Osteoblast (primary cell): ENCODE data around the gene DUSP9. TPM values are rescaled to one million over a fixed set of nuclear protein-coding genes. Genes with fewer than 3 reads are reported as not detected.

Experiments used
- DNase-seq: peaks from one replicate; pipeline ENCODE4 v3.0.0; 2011; ENCODE audit warnings: low spot score, mixed read lengths; ENCODE audit not compliant: insufficient read length; ENCODE audit errors: missing footprints
- H2AFZ ChIP-seq: 2 replicates; pipeline ENCODE4 v1.6.0; 2011; ENCODE audit warnings: mild to moderate bottlenecking, low read length
- H3K27ac ChIP-seq: 2 replicates; pipeline ENCODE4 v1.5.1; 2011; ENCODE audit warnings: mild to moderate bottlenecking, low read depth, low read length, moderate library complexity
- H3K27me3 ChIP-seq: 2 replicates; pipeline ENCODE4 v1.6.0; 2012; ENCODE audit warnings: mild to moderate bottlenecking, control low read depth, inconsistent platforms, low read length, moderate library complexity; ENCODE audit not compliant: insufficient read depth
- H3K36me3 ChIP-seq: 2 replicates; pipeline ENCODE4 v1.5.1; 2011; ENCODE audit warnings: mild to moderate bottlenecking, low read length, control low read depth, moderate library complexity; ENCODE audit not compliant: insufficient read depth
- H3K4me1 ChIP-seq: 2 replicates; pipeline ENCODE4 v1.5.1; 2011; ENCODE audit warnings: mild to moderate bottlenecking, low read length, control low read depth, moderate library complexity; ENCODE audit not compliant: insufficient read depth
- H3K4me2 ChIP-seq: 2 replicates; pipeline ENCODE4 v1.6.0; 2011; ENCODE audit warnings: mild to moderate bottlenecking, low read length; ENCODE audit not compliant: insufficient read depth
- H3K4me3 ChIP-seq: fragments of 200-600 bp; sonication (generic); 3 replicates; pipeline ENCODE4 v1.5.1; 2012; ENCODE audit warnings: mild to moderate bottlenecking, low read length, inconsistent platforms; ENCODE audit not compliant: insufficient read depth
- H3K79me2 ChIP-seq: 2 replicates; pipeline ENCODE4 v1.6.0; 2012; ENCODE audit warnings: mild to moderate bottlenecking, low read length, control low read depth, inconsistent platforms; ENCODE audit not compliant: insufficient read depth
- H3K9me3 ChIP-seq: 2 replicates; pipeline ENCODE4 v1.5.1; 2011; ENCODE audit warnings: low read depth, low read length, control low read depth
- H4K20me1 ChIP-seq: 2 replicates; pipeline ENCODE4 v1.6.0; 2012; ENCODE audit warnings: mild to moderate bottlenecking, low read length, control low read depth; ENCODE audit not compliant: insufficient read depth
- CTCF ChIP-seq: IDR thresholded peaks from 2 replicates; pipeline ENCODE4 v1.5.1; 2011; ENCODE audit warnings: mild to moderate bottlenecking, low read depth, low read length, moderate library complexity; ENCODE audit errors: extremely low read depth
- total RNA-seq: library from RNA; depleted of rRNA; stranded (reverse); fragments of >200 nt; gene quantifications from 2 replicates; pipeline ENCODE4 v1.2.3, GENCODE V29; 2012

The DUSP9 gene
- total RNA-seq, 1 donor = under 0.01 TPM

DNA sequence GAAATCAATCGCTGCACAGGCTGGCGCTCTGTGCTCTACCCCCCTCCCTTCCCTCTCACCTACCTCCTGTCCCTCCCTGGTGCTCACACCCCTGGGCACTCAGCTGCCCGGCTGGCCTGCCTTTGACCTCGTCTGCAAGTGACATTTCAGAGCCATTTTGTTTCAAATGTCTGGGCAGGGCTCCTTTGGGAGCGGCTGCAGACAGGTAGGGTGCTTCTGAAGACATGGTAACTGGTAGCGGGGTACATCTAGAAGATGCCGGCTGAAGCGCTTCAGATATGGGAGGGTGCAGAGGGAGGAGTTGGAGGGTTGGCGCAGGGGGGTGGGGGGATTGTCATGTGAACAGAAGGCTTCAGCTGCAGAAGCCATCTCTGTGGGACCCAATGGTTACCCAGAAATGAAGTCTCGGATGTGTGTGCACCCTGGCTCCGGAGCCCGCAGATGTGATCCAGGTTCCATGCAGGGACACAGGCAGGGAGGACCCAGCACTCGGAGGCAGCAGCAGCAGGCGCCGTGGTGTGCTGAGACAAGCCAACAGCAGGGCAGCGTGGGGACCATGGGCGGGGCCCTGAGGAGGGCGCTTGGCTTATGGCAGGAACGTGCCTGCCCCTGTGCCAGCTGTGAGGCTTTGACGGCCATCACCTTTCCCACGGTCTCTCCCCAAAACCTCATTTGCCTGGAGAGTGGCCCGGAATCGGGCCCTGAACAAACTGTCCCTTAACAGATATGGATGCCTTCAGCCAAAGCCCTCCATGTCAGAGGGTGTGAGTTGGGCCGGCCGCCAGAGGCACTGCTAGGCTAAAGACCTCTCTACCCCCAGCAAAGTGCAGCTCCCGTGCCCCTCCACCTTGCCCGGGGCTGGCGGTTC, 7.6 kb upstream of the DUSP9 start:
- Histone ChIP-seq H3K9me3 (no peaks in the 10 kb centered on the region), H2AFZ (no peak overlapping the region), H3K4me1 (no peaks in the 10 kb centered on the region), H3K4me2 (no peak overlapping the region), H3K27ac (no peak overlapping the region), H3K79me2 (no peaks in the 10 kb centered on the region), H3K4me3 (no peak overlapping the region), H3K27me3 (peaks cover 17% of the 10 kb centered on the region), H4K20me1 (no peaks in the 10 kb centered on the region), H3K36me3 (no peaks in the 10 kb centered on the region)
- peak; percentile 86 for DNase-seq
- TF ChIP-seq CTCF = no peak

DNA sequence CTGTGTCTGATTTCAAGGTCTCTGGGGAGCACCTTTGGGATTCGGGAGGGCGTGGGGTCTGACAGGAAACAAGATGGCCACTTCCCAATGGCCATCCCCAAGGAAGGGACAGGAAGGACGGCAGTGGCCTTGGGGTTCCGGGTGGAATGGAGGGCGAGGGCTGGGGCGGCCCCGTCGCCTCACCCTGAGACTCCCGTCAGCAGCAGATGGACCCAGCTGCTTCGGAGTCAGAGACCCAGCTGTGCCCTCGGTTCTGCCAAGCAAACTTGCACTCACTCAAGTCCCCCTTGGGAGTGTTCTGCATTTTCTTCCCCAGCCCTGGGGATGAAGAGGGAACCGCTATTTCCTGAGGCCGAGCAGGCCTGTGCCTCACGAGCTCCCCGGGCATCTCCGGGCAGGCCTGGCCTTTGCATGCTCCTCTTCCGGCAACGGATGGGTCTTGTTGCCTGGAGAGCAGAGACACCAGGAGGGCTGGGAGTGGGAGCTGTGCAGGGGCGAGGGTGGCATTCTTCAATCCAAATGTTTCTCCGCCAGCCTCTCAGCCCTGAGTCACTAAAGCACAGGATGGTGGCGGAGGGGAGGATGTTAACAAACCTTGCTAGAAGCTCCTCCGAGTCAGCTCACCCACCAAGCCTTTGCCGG, 6.8 kb upstream of the DUSP9 start:
- no peaks in the 10 kb centered on the region for H4K20me1 ChIP-seq
- H3K36me3 ChIP-seq = no peaks in the 10 kb centered on the region
- peak; percentile 73 for DNase-seq
- H3K27me3 ChIP-seq = peaks cover 17% of the 10 kb centered on the region
- H3K4me1 ChIP-seq = no peaks in the 10 kb centered on the region
- H3K4me3 ChIP-seq = no peak overlapping the region
- no peaks in the 10 kb centered on the region for H3K79me2 ChIP-seq
- no peaks in the 10 kb centered on the region for H3K9me3 ChIP-seq
- no peak overlapping the region for H3K4me2 ChIP-seq
- TF ChIP-seq CTCF = no peak
- H3K27ac ChIP-seq = no peak overlapping the region
- H2AFZ ChIP-seq = no peak overlapping the region

GRCh38 chrX:153640736-153641575, 6.0 kb upstream of the DUSP9 start:
- no peak overlapping the region for H2AFZ ChIP-seq
- peak; percentile 90 for DNase-seq
- no peaks in the 10 kb centered on the region for H3K4me1 ChIP-seq
- no peaks in the 10 kb centered on the region for H3K9me3 ChIP-seq
- no peak for TF ChIP-seq CTCF
- H3K36me3 ChIP-seq = no peaks in the 10 kb centered on the region
- no peaks in the 10 kb centered on the region for H4K20me1 ChIP-seq
- no peak overlapping the region for H3K4me2 ChIP-seq
- peaks cover 23% of the 10 kb centered on the region for H3K27me3 ChIP-seq
- no peak overlapping the region for H3K27ac ChIP-seq
- H3K79me2 ChIP-seq = no peaks in the 10 kb centered on the region
- no peak overlapping the region for H3K4me3 ChIP-seq
